GM18951 (cell line): ENCODE results near the gene NIBAN1.

ENCODE experiments used
- POLR2A ChIP-seq: IDR thresholded peaks from 4 replicates; pipeline ENCODE4 v1.6.1; 2011; ENCODE audit warnings: mild to moderate bottlenecking; ENCODE audit not compliant: insufficient read length, insufficient read depth; ENCODE audit errors: extremely low read depth
- in situ Hi-C: fragments of 300-500 bp; cut with MboI; formaldehyde crosslinking; loops from one replicate; pipeline ENCODE4 v1.12.0; 2022; ENCODE audit warnings: low sequenced_read_pairs, mixed read lengths, inconsistent platforms; ENCODE audit not compliant: unreplicated experiment

The NIBAN1 gene

DNA sequence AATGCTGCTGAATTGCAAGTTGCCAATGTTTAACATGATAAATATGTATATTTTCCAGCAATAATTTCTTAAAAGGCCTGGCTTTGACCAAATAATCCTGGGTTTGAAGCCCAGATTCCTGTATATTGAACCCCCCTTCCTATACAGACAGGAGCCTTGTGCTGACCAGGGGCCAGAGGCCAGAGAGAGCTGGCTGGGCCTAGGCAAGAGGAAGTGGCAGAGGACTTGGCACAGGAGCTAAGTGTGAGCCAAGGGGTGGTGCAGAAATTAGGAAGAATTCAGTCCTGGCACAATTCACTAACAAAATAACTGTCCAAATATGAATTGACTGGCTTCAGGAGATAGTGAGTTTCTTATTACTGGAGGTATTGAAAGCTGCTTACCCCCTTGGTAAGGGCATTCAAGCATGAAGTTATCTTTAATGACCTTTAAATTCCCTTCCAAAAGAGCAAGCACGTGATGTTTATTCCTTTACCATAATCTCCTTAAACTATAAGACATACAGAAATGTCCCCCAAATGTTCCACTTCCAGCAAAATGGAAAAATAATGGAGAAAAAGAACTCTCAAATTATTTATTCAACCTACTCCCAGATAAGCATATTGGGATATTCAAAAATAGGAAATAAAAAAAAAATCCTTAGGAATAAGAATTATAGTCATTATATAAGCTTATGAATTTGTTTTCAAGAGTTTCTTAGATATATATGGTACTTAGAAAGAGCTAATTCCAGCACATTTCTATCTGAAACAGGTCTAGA, 26.6 kb downstream of the NIBAN1 start:
- no peak for TF ChIP-seq POLR2A
- in situ Hi-C loops: no loop called here

DNA sequence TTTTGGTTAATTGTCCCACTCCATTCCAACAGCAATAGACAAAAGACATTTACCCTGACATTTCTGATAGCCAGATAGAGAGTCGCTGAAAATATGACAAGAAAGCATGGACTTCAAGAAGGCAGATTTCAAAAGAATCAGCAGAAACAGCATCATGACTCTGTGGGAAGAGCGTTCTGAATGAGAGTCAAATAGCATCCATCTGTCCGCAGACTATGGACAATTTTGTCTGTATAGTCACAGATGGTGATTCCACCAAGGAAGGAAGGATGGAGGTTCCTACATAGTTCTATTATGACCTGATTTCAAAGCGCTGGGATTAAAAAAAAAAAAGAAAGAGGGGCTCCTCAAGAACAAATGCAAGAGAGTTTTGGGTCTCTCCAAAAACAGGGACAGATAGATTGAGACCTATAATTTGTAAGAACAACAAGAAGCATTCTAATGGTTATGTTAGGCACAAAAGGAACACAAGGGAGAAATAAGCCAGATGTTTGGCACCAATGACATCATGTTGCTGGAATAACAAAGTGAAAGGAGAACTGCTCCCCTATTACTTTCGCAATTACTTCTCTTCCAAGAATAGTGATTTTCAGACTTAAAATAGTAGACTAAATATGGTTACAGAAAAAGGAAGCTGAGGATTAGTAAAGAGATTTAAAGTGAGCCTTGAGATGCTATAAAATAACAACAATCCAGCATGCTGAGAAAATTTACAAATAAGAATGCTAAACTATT, 28.5 kb downstream of the NIBAN1 start:
- in situ Hi-C loops: no loop called here

DNA sequence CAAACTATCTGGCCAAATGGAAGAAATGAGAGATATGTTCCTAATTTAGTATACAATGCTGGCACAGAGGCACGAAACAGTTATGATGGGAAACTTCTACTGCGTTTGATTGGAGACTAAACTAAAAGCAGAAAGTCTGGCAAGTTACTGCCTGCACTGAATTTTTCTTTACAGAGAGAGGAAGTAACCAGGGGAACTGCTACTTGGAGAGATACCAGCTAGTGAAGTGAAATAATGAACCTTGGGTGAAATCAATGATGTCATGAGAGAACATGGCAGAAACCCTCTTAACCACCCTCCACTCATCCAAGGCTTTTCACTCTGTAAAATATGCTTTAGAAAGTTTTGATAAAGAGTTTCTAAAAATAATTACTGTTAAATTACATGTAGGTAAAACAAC, 29.3 kb downstream of the NIBAN1 start:
- in situ Hi-C loops: no loop called here

More for the DNA sequence above, 28.5 kb downstream of the NIBAN1 start:
- TF ChIP-seq POLR2A: no peak

DNA sequence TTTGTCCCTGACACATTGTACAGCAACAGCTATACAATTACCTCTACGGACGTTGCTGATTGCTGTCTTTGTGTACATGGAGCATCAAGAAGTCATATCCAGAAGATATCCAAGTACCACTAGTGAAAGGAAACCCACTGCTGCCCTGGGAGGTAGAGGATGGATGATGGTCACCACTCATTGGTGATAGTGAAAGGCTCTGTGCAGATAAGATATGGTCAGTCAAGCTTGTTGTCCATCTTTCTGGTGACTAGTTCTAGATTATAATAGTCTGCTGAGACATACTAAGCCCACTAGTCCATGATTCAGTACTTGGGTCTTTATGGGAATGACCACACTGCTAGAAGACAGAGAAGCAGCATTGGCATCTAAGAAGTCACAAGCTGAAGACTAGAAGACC, 30.3 kb downstream of the NIBAN1 start:
- in situ Hi-C loops: no loop called here
- no peak for TF ChIP-seq POLR2A

More for the DNA sequence above, 29.3 kb downstream of the NIBAN1 start:
- TF ChIP-seq POLR2A: no peak

DNA sequence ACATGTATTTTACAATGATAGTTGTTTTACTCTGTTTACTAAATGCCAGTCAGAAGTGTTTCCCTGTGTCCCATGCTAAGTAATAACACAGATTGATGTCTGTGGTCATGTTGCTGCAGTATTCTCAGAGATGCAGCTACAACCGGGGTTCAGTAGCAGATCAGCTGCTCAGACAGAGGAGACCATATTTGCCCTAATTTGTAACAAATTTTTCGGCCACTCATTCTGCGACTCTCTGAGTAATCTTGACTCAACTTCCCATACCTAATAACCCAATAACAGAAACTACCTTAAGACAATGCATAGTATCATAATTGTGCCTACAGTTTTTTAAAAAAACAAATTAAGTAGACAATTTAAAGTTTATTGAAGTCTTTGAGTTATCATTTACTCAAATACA, 32.6 kb downstream of the NIBAN1 start:
- in situ Hi-C loops: no loop called here
- no peak for TF ChIP-seq POLR2A

DNA sequence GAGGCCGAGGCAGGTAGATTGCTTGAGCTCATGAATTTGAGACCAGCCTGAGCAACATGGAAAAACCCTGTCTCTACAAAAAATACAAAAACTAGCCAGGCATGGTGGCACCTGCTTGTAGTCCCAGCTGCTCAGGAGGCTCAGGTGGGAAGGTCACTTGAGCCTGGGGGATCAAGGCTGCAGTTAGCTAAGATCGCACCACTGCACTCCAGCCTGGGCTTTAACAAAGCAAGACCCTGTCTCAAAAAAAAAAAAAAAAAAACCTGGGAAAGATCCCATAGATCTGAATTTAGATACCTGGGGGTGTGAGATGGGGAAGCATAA, 32.9 kb downstream of the NIBAN1 start:
- in situ Hi-C loops: no loop called here
- TF ChIP-seq POLR2A: no peak

DNA sequence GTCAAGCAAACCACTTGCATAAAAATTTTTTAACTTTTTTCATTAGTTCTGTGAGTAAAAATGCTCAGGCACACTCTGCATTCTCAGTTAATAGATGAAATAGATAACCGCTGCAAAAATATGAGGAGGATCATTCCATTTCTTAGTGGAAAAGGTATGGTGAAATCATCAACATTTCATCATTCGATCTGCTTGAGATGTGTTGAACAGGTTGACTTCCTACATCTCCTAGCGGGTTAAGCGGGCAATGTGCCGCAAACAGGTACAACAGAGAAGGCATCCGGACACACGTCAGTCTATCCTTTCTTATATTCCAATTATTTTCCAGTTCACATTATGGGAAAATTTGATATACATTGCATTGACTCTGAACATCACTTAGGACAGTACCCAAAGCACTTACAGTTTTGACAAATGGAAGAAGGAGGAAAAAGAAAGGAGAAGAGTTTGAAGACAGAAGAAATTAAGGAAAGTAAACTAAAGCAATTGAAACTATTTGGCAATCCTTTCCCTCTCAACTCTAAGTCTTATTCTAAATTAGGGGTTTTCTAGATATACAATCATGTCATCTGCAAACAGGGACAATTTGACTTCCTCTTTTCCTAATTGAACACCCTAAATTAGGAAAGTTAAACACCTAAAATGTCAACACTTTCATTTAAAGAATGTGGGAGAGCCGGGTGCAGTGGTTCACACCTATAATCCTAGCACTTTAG, 33.5 kb downstream of the NIBAN1 start:
- TF ChIP-seq POLR2A: no peak
- in situ Hi-C loops: no loop called here

DNA sequence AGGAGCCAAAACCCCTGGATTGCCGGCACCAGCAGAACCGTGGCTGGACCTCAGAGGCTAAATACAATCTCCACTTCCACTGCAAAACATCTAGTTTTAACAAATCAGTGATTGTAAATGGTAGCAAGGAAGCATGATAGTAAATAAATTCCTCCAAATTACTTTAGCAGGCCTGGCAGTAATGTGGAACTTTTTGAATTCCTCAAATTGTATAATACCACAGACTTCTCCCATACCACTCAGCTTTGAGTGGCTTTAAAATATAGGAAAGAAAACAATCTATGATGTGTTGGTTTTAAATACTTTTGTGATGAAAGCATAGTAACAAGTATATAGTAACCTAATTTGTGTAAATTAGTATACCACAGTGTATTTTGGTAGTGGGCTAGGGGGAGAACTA, 34.1 kb downstream of the NIBAN1 start:
- no peak for TF ChIP-seq POLR2A
- in situ Hi-C loops: no loop called here

DNA sequence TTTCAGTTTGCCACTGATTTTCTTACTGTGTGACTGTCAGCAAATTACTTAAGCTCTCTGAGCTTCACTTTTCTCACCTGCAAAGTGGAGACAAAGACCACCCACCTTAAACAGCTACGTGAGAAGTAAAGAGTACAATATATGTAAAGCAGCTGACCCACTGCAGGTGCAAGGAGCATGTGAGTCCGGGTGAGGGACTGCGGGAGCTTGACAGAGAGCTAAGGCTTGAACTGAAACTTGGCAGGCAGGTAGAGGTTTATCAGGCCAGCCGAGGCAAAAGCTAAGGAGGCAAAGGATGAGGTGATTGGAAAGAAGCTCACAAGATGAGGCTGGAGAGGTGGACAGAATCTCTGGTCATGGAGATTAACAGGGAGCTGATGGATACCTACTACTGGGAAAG, 36.6 kb downstream of the NIBAN1 start:
- in situ Hi-C loops: no loop called here

DNA sequence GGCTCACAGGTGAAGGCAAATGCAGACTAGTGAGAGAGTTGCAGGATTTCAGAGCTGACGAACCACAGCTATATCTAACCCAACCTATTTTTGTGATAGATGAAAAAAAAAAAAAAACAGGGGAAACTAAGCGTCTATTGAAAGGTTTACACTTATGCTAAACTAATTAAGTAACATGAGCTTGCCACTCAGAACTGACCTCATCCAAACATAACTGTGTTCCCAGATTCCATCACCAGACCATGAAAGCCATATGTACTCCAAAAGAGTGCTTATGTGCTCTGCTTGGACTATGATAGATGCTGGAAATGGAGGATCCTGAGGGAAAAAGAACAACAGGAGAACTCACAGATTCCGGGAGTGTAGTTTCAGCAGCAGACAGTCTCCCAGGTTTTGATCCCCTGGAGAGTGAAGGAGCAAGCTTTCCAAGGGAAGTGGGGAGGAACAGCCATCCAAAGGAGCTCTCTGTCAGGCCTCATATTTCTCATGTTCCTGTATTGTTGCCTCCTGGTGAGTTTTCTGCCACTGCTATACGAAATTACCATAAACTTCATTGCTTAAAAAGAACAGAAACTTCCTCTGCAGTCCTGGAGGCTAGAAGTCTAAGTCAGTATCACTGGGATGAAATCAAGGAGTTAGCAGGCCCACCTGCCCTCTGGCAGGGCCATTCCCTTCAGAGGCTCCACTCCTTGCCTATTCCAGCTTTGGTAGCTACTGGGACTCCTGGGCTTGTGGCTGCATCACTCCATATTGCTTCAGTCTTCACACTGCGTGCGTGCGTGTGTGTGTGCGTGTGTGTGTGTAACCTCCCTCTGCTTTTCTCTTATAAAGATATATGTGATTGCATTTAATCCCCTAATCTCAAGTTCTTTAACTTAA, 38.1 kb downstream of the NIBAN1 start:
- no peak for TF ChIP-seq POLR2A
- in situ Hi-C loops: no loop called here

More for the DNA sequence above, 36.6 kb downstream of the NIBAN1 start:
- TF ChIP-seq POLR2A: no peak

DNA sequence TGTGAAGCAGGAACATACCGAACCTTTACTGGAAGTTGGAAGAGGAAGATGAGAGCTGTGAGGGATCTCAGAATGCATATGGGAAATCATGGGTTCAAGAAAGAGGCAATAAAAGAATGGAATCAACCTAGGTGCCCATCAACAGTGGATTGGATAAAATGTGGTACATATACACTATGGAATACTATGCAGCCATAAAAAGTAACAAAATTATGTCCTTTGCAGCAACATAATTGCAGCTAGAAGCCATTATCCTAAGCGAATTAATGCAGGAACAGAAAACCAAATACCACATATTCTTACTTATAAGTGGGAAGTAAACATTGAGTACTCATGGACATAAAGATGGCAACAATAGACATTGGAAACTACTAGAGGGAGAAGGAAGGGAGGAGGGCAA, 40.4 kb downstream of the NIBAN1 start:
- in situ Hi-C loops: no loop called here
- TF ChIP-seq POLR2A: no peak

DNA sequence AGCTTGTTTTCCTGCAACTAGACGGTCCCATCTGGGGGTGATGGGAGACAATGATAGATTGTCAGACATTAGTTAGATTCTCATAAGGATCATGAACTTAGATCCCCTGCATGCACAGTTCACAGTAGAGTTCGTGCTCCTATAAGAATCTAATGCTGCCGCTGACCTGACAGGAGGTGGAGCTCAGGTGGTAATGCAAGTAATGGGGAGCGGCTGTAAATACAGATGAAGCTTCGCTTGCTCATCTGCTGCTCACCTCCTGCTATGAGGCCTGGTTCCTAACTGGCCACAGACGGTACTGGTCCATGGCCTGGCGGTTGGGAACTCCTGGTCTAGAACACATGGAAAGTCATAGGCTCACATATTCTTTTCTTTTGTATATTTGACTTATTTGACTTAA, 42.0 kb downstream of the NIBAN1 start:
- no peak for TF ChIP-seq POLR2A
- in situ Hi-C loops: no loop called here

DNA sequence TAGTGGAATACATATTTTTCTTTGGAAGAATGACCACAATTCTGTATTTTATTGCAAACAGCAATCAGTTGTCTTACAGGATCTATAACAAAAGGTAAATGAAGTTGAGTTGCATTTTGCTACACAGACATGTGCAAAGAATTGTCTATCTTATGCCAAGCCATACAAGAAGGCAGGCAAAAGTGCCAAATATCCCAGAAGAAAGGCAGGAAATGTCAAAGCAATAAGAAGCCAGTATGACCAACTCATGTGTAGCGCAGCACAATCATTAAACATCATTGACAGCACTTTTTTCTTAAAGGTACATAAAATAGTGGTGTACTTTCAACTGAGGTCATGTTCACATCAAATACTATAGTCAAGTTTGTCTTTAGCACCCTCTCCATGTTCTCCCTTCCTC, 42.7 kb downstream of the NIBAN1 start:
- TF ChIP-seq POLR2A: no peak
- in situ Hi-C loops: no loop called here
